Loucy (cell line): ENCODE measurements around the gene CDH2.

Source experiments
- H2AFZ ChIP-seq: fragments of 200-600 bp; sonication (generic); 2 replicates; pipeline ENCODE4 v1.6.0; 2016; ENCODE audit warnings: antibody characterized with exemption, mild to moderate bottlenecking, low read length, moderate library complexity
- H3F3A ChIP-seq: fragments of 200-600 bp; 2 replicates; pipeline ENCODE4 v1.6.0; 2016; ENCODE audit warnings: antibody characterized with exemption, low read depth, mild to moderate bottlenecking
- H3K27me3 ChIP-seq: fragments of 200-600 bp; sonication (generic); 2 replicates; pipeline ENCODE4 v1.6.1; 2014; ENCODE audit warnings: low read length, mild to moderate bottlenecking; ENCODE audit not compliant: insufficient read depth, poor library complexity, severe bottlenecking
- H3K36me3 ChIP-seq: fragments of 200-600 bp; sonication (generic); 2 replicates; pipeline ENCODE4 v1.6.1; 2016; ENCODE audit warnings: low read length; ENCODE audit not compliant: insufficient read depth
- H3K4me1 ChIP-seq: fragments of 200-600 bp; sonication (generic); 2 replicates; pipeline ENCODE4 v1.5.1; 2014; ENCODE audit warnings: low read length, mild to moderate bottlenecking; ENCODE audit not compliant: insufficient read depth, poor library complexity, severe bottlenecking
- H3K4me2 ChIP-seq: fragments of 200-600 bp; sonication (generic); 2 replicates; pipeline ENCODE4 v1.6.0; 2014; ENCODE audit warnings: antibody characterized with exemption, low read length, low read depth, mild to moderate bottlenecking; ENCODE audit not compliant: poor library complexity, severe bottlenecking
- H3K4me3 ChIP-seq: fragments of 200-600 bp; sonication (generic); 2 replicates; pipeline ENCODE4 v1.5.1; 2014; ENCODE audit warnings: low read length, mild to moderate bottlenecking, mixed read lengths; ENCODE audit not compliant: poor library complexity, severe bottlenecking
- H3K79me2 ChIP-seq: fragments of 200-600 bp; sonication (generic); 2 replicates; pipeline ENCODE4 v1.6.1; 2014; ENCODE audit warnings: low read length; ENCODE audit not compliant: insufficient read depth
- H3K9ac ChIP-seq: fragments of 200-600 bp; sonication (generic); 2 replicates; pipeline ENCODE4 v1.6.0; 2014; ENCODE audit warnings: mild to moderate bottlenecking, low read depth, low read length, moderate library complexity; ENCODE audit not compliant: poor library complexity, severe bottlenecking
- H3K9me2 ChIP-seq: fragments of 200-600 bp; sonication (generic); replicated peaks from 2 replicates; pipeline ENCODE4 v1.6.1; 2016; ENCODE audit warnings: low read depth, low read length, mixed read lengths
- H3K9me3 ChIP-seq: fragments of 200-600 bp; sonication (generic); 2 replicates; pipeline ENCODE4 v1.6.1; 2014; ENCODE audit warnings: mild to moderate bottlenecking, antibody characterized with exemption, low read length, low read depth; ENCODE audit not compliant: insufficient read depth
- H4K20me1 ChIP-seq: fragments of 200-600 bp; sonication (generic); 2 replicates; pipeline ENCODE4 v1.6.0; 2014; ENCODE audit warnings: antibody characterized with exemption, low read length, mild to moderate bottlenecking; ENCODE audit not compliant: insufficient read depth, poor library complexity, severe bottlenecking
- EZH2phosphoT487 ChIP-seq: fragments of 200-600 bp; IDR thresholded peaks from 2 replicates; pipeline ENCODE4 v1.6.1; 2018; ENCODE audit warnings: antibody characterized with exemption, mild to moderate bottlenecking, moderate library complexity, borderline replicate concordance
- TF ChIP-seq, protein P1 (sequence below): fragments of 200-600 bp; sonication (generic); conservative IDR thresholded peaks from 2 replicates; pipeline ENCODE4 v1.5.1; 2014; ENCODE audit warnings: mild to moderate bottlenecking, antibody characterized with exemption, low read length

CDH2 gene

DNA sequence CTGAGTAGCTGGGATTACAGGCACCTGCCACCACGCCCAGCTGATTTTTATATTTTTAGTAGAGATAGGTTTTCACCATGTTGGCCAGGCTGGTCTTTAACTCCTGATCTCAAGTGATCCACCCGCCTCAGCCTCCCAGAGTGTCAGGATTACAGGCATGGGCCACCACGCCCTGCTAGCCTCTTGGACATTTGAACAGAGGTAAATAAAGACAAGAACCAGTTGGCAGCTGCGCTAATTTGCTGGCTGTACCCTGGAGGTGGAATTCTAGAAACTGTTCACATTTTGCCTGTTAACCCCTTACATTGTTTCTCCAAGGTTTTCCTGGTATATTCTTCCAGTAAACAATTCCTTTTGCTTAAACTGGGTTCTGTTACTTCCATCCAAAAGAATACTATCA, 132.9 kb downstream of the CDH2 start:
- H3K4me1 ChIP-seq, result peaks cover 12% of the 10 kb centered on the region
- TF ChIP-seq, protein P1, sequence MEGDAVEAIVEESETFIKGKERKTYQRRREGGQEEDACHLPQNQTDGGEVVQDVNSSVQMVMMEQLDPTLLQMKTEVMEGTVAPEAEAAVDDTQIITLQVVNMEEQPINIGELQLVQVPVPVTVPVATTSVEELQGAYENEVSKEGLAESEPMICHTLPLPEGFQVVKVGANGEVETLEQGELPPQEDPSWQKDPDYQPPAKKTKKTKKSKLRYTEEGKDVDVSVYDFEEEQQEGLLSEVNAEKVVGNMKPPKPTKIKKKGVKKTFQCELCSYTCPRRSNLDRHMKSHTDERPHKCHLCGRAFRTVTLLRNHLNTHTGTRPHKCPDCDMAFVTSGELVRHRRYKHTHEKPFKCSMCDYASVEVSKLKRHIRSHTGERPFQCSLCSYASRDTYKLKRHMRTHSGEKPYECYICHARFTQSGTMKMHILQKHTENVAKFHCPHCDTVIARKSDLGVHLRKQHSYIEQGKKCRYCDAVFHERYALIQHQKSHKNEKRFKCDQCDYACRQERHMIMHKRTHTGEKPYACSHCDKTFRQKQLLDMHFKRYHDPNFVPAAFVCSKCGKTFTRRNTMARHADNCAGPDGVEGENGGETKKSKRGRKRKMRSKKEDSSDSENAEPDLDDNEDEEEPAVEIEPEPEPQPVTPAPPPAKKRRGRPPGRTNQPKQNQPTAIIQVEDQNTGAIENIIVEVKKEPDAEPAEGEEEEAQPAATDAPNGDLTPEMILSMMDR, result no peak
- TF ChIP-seq EZH2phosphoT487, result no peak
- H3K27me3 ChIP-seq, result no peaks in the 10 kb centered on the region
- no peaks in the 10 kb centered on the region for H3K9me2 ChIP-seq
- no peak overlapping the region for H3K4me2 ChIP-seq
- H3F3A ChIP-seq, result no peaks in the 10 kb centered on the region
- no peaks in the 10 kb centered on the region for H3K36me3 ChIP-seq
- H3K9ac ChIP-seq, result no peak overlapping the region
- H2AFZ ChIP-seq, result no peak overlapping the region
- no peak overlapping the region for H3K4me3 ChIP-seq
- no peaks in the 10 kb centered on the region for H3K79me2 ChIP-seq
- H4K20me1 ChIP-seq, result no peaks in the 10 kb centered on the region
- no peaks in the 10 kb centered on the region for H3K9me3 ChIP-seq

DNA sequence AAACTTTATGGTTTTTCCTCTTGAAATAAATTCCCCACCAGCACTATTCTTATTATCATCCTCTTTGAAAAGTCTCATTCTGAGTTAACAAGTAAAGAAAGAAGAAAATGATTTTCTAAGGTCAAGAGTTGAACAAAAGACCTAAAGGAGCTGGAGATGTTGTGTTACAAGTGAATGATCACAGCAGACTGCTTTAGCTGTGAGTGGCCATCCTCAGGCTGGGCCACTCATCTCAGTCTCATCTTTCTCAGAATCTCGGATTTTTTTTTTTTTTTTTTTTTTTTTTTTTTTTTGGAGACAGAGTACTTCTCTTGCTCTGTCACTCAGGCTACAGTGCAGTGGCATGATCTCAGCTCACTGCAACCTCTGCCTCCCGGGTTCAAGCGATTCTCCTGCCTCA, 133.3 kb downstream of the CDH2 start:
- Histone ChIP-seq H3K4me1 (peaks cover 12% of the 10 kb centered on the region), H3F3A (no peaks in the 10 kb centered on the region), H3K4me2 (no peak overlapping the region), H3K4me3 (no peak overlapping the region), H3K9me2 (no peaks in the 10 kb centered on the region), H2AFZ (no peak overlapping the region), H4K20me1 (no peaks in the 10 kb centered on the region), H3K9ac (no peak overlapping the region), H3K79me2 (no peaks in the 10 kb centered on the region), H3K36me3 (no peaks in the 10 kb centered on the region), H3K27me3 (no peaks in the 10 kb centered on the region), H3K9me3 (no peaks in the 10 kb centered on the region)
- TF ChIP-seq, protein P1, result no peak; the same call in 1 of the 2 replicates
- no peak for TF ChIP-seq EZH2phosphoT487

DNA sequence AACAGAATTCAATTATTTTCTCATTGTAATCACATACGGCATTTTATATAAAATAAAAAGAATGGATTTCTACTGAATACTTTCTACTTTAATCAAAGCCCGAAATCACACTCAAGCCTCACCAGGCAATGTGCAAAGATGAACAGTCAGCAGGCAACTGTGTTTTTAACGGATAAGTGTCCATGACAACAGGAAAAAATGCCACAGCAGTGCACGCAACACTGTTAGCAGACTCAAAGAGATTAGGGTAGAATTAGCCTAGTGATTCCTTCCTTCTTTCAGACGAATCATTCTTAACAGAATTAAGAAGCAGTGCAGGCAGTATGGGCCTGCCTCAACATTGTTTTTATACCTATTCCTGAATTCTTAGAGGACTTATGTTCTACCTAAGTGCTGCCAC, 135.6 kb downstream of the CDH2 start:
- H2AFZ ChIP-seq, result no peak overlapping the region
- H3K27me3 ChIP-seq, result no peaks in the 10 kb centered on the region
- H3F3A ChIP-seq, result no peaks in the 10 kb centered on the region
- H3K36me3 ChIP-seq, result no peaks in the 10 kb centered on the region
- H4K20me1 ChIP-seq, result no peaks in the 10 kb centered on the region
- TF ChIP-seq EZH2phosphoT487, result no peak
- TF ChIP-seq, protein P1, result no peak
- H3K4me1 ChIP-seq, result peaks cover 12% of the 10 kb centered on the region
- H3K9ac ChIP-seq, result no peak overlapping the region
- no peaks in the 10 kb centered on the region for H3K9me3 ChIP-seq
- H3K4me2 ChIP-seq, result no peak overlapping the region
- H3K9me2 ChIP-seq, result no peaks in the 10 kb centered on the region
- H3K79me2 ChIP-seq, result no peaks in the 10 kb centered on the region
- no peak overlapping the region for H3K4me3 ChIP-seq
